Mesothelial cell of epicardium (in vitro differentiated cells): ENCODE results near the gene USP43. TPM values are rescaled to one million over a fixed set of nuclear protein-coding genes. Genes with fewer than 3 reads are reported as not detected.
"Not testable (repeated sequence)": the region's sequence is repeated elsewhere in the genome, so short reads cannot be mapped to it uniquely, and the experiment has no call there.

ENCODE experiments used
- DNase-seq, 2 experiments: peaks; one replicate each; pipeline ENCODE4 v3.0.0; 2021; ENCODE audit warnings: low spot score in 2 of 2; ENCODE audit not compliant: unreplicated experiment in 2 of 2
- H3K27ac Mint-ChIP-seq: 2 replicates; pipeline ENCODE4 v1.8.0; 2021; ENCODE audit warnings: mixed read lengths
- H3K27me3 Mint-ChIP-seq: 2 replicates; pipeline ENCODE4 v1.8.0; 2021; ENCODE audit warnings: low read depth, mixed read lengths
- H3K36me3 Mint-ChIP-seq: 2 replicates; pipeline ENCODE4 v1.8.0; 2021; ENCODE audit warnings: mixed read lengths
- H3K4me1 Mint-ChIP-seq: 2 replicates; pipeline ENCODE4 v1.8.0; 2021; ENCODE audit warnings: mixed read lengths
- H3K4me3 Mint-ChIP-seq: 2 replicates; pipeline ENCODE4 v1.8.0; 2021; ENCODE audit warnings: mild to moderate bottlenecking, moderate library complexity, mixed read lengths
- H3K9me3 Mint-ChIP-seq: 2 replicates; pipeline ENCODE4 v1.8.0; 2021; ENCODE audit warnings: mixed read lengths
- total RNA-seq: library from RNA; stranded (reverse); gene quantifications from 3 replicates; pipeline ENCODE4 v1.2.1, GENCODE V29; 2021
- TF ChIP-seq, protein P1 (sequence below): fragments of 200-600 bp; sonication (generic); IDR thresholded peaks from one replicate; pipeline ENCODE4 v1.5.0; 2021; ENCODE audit warnings: antibody characterized with exemption; ENCODE audit not compliant: unreplicated experiment

Gene USP43
- total RNA-seq, 1 donor from 2014 or later, result 8.9 TPM

- Mint-ChIP-seq H3K4me1 (no peaks in the 10 kb centered on the region), H3K27ac (no peak overlapping the region), H3K36me3 (no peaks in the 10 kb centered on the region), H3K4me3 (no peak overlapping the region), H3K27me3 (peaks cover 6% of the 10 kb centered on the region), H3K9me3 (no peaks in the 10 kb centered on the region)
- TF ChIP-seq, protein P1, sequence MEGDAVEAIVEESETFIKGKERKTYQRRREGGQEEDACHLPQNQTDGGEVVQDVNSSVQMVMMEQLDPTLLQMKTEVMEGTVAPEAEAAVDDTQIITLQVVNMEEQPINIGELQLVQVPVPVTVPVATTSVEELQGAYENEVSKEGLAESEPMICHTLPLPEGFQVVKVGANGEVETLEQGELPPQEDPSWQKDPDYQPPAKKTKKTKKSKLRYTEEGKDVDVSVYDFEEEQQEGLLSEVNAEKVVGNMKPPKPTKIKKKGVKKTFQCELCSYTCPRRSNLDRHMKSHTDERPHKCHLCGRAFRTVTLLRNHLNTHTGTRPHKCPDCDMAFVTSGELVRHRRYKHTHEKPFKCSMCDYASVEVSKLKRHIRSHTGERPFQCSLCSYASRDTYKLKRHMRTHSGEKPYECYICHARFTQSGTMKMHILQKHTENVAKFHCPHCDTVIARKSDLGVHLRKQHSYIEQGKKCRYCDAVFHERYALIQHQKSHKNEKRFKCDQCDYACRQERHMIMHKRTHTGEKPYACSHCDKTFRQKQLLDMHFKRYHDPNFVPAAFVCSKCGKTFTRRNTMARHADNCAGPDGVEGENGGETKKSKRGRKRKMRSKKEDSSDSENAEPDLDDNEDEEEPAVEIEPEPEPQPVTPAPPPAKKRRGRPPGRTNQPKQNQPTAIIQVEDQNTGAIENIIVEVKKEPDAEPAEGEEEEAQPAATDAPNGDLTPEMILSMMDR, result no peak
- no peak for DNase-seq
Measured at GRCh38 chr17:9636501-9636900, 8.8 kb upstream of the USP43 start.

DNA sequence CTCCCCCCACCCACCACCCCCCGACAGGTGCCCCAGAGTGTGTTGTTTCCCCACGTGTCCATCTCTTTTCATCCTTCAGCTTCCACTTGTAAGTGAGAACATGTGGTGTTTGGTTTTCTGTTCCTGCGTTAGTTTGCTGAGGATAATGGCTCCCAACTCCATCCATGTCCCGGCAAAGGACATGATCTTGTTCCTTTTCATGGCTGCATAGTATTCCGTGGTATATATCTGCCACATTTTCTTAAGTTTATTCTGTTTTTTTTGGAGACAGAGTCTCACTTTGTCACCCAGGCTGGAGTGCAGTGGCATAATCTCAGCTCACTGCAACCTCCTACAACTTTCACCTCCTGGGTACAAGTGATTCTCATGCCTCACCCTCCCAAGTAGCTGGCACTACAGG lies 4.9 kb upstream of the USP43 start:
- not testable (repeated sequence) for H3K9me3 Mint-ChIP-seq, DNase-seq, H3K27ac Mint-ChIP-seq, H3K36me3 Mint-ChIP-seq, H3K4me3 Mint-ChIP-seq, H3K27me3 Mint-ChIP-seq
- peaks cover 13% of the 10 kb centered on the region for H3K4me1 Mint-ChIP-seq

- Mint-ChIP-seq H3K9me3 (peaks cover 4% of the 10 kb centered on the region), H3K4me3 (no peak overlapping the region), H3K36me3 (no peaks in the 10 kb centered on the region), H3K27ac (no peak overlapping the region), H3K4me1 (peaks cover 33% of the 10 kb centered on the region), H3K27me3 (peaks cover 21% of the 10 kb centered on the region)
- TF ChIP-seq, protein P1, result no peak
- no peak for DNase-seq
Measured at GRCh38 chr17:9643611-9644010, 1.7 kb upstream of the USP43 start.

GRCh38 chr17:9645851-9646545 lies 681 bp downstream of the USP43 start:
- peaks cover 4% of the 10 kb centered on the region for H3K9me3 Mint-ChIP-seq
- TF ChIP-seq, protein P1, result no peak
- peak overlapping the region; percentile 88 for H3K4me3 Mint-ChIP-seq
- peak in 1 of 2 experiments; percentile 63 for DNase-seq
- H3K36me3 Mint-ChIP-seq, result no peaks in the 10 kb centered on the region
- peak overlapping the region; percentile 84 for H3K27ac Mint-ChIP-seq
- H3K4me1 Mint-ChIP-seq, result peaks cover 36% of the 10 kb centered on the region
- peaks cover 23% of the 10 kb centered on the region for H3K27me3 Mint-ChIP-seq

GRCh38 chr17:9646546-9646885 lies 1.2 kb downstream of the USP43 start:
- peak overlapping the region; percentile 88 for H3K4me3 Mint-ChIP-seq
- H3K27ac Mint-ChIP-seq, result peak overlapping the region; percentile 84
- H3K27me3 Mint-ChIP-seq, result peaks cover 23% of the 10 kb centered on the region
- H3K4me1 Mint-ChIP-seq, result peaks cover 36% of the 10 kb centered on the region
- H3K9me3 Mint-ChIP-seq, result peaks cover 4% of the 10 kb centered on the region
- H3K36me3 Mint-ChIP-seq, result no peaks in the 10 kb centered on the region
- TF ChIP-seq, protein P1, result no peak
- DNase-seq, result peak in 1 of 2 experiments; percentile 39

DNA sequence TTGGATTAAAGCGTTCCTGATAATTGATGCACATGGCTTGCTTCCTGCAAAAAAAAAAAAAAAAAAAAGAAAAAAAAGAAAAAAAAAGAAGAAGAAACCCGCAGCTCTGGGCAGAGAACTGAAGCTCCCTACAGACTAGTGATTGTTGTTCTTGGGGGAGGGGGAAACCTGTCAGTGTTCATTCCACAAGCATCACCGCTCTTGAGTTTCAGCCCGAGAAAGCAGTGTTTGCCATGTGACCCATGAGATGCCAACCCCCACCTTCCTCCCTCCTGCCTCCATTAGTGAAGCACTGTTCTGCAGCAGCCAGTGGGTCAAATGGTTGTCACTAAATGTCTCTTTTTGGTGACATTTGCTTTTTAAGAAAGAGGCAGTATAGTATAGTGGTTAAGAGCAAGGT lies 1.7 kb downstream of the USP43 start:
- H3K4me1 Mint-ChIP-seq, result peaks cover 36% of the 10 kb centered on the region
- no peaks in the 10 kb centered on the region for H3K36me3 Mint-ChIP-seq
- peak overlapping the region; percentile 88 for H3K4me3 Mint-ChIP-seq
- H3K27me3 Mint-ChIP-seq, result peaks cover 23% of the 10 kb centered on the region
- no peak for DNase-seq
- H3K27ac Mint-ChIP-seq, result peak overlapping the region; percentile 84
- H3K9me3 Mint-ChIP-seq, result peaks cover 4% of the 10 kb centered on the region
- TF ChIP-seq, protein P1, result no peak
